Peyer's patch (tissue), 4 donors: ENCODE data around the gene STK32A. TPM values are rescaled to one million over a fixed set of nuclear protein-coding genes. Genes with fewer than 3 reads are reported as not detected.

ENCODE experiments used
- DNase-seq, 3 donors: peaks; one replicate each; pipeline ENCODE4 v3.0.0-alpha.2; 2017 to 2019
- H3K27ac ChIP-seq, 4 donors: fragments of 200-600 bp; sonication (generic); one replicate each; pipeline ENCODE4 v1.5.1; 2016 to 2019
- H3K27me3 ChIP-seq, 2 donors: fragments of 200-600 bp; sonication (generic); one replicate each; pipeline ENCODE4 v1.5.1; 2019
- H3K36me3 ChIP-seq, 3 donors: fragments of 200-600 bp; sonication (generic); one replicate each; pipeline ENCODE4 v1.5.1; 2016 to 2019
- H3K4me1 ChIP-seq, 4 donors: fragments of 200-600 bp; sonication (generic); one replicate each; pipeline ENCODE4 v1.5.1; 2016 to 2019
- H3K4me3 ChIP-seq, 4 donors: fragments of 200-600 bp; sonication (generic); 1 replicate in 3 of 4; 2 replicates in 1 of 4; pipeline ENCODE4 v1.5.1; 2016 to 2019; ENCODE audit warnings: mild to moderate bottlenecking in 1 of 4
- H3K9me3 ChIP-seq, 4 donors: fragments of 200-600 bp; sonication (generic); one replicate each; pipeline ENCODE4 v1.5.1; 2016 to 2019; ENCODE audit warnings: mild to moderate bottlenecking in 1 of 4
- CTCF ChIP-seq, 6 experiments: fragments of 450-650 bp in 4 of 6; fragments of 200-600 bp in 2 of 6; sonication (generic) in 1 of 6; IDR thresholded peaks; one replicate each; pipeline ENCODE4 v1.5.1; 2017 to 2019; ENCODE audit warnings: antibody characterized with exemption in 6 of 6, mild to moderate bottlenecking in 3 of 6, moderate library complexity in 1 of 6
- POLR2A ChIP-seq, 2 donors: fragments of 450-650 bp; IDR thresholded peaks; one replicate each; pipeline ENCODE4 v1.5.1; 2017; ENCODE audit warnings: antibody characterized with exemption in 2 of 2, mild to moderate bottlenecking in 2 of 2, moderate library complexity in 2 of 2
- total RNA-seq, 4 donors: library from RNA; depleted of rRNA; stranded (reverse); fragments of >200 nt; gene quantifications; one replicate each; pipeline ENCODE4 v1.1.0, GENCODE V29; 2016

STK32A gene
- total RNA-seq, 4 donors from 2014 or later, result 0.18 to 4.1 (median 0.32) TPM

- Histone ChIP-seq H3K4me1 (peaks cover 0 to 4% (median 0%) of the 10 kb centered on the region in 4 donors), H3K27ac (peak overlapping the region in 2 of 4 donors; percentile 11 to 31)
- no peak for DNase-seq
Observed at GRCh38 chr5:147410496-147411358, 175.9 kb downstream of the STK32A start.

DNA sequence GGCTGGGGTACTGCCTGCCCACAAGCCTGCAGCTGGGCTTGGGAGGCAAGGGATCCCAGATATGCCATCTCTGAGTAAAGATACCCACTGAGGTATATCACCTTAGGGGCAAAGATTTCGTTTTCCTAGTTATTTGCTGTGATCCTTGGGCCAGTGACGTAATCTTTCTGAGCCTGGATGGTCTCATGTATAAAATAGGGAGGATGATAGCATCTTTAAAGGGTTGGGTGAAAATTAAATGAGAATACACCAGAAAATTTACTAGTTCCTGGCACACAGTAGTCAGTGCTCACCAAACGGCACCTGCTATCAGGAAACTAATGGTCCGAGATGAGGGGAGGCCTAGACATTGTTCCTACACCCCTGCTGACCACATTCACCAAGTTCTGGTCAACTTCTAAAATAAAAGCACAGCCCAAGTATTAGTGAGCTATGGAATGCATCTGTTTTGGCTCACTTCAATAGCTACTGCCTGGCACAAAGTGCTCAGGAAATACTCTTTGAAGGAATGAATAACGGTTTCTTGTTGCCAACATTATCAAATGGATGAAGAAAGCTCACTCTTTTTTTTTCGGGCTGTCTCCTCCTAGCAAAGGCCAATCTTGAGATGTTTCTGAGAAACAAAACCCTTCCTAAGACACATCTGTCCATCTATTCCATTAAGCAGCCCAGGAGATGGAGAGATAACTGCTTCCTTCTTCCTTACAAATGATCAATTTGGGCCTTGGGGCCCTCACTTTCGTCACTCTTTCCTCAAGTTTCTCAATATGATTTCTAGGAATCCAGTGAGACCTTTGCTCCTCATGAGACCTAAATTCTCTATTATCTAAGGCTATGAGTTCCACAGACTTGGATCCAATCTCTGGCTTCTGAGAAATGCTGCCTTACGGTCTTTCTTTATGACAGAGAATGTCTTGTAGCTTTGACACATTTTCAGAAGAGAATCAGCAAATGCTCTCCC, 176.8 kb downstream of the STK32A start:
- Histone ChIP-seq H3K4me3 (no peak overlapping the region), H3K4me1 (peaks cover 0 to 12% (median 0%) of the 10 kb centered on the region in 4 donors), H3K36me3 (no peaks in the 10 kb centered on the region), H3K27me3 (no peaks in the 10 kb centered on the region), H3K9me3 (no peaks in the 10 kb centered on the region), H3K27ac (peak overlapping the region in 2 of 4 donors; percentile 11 to 31)
- DNase-seq, result no peak
- TF ChIP-seq POLR2A (IDR thresholded peaks at IDR 0.05) (no peak), CTCF (IDR thresholded peaks at IDR 0.05) (no peak)

More at GRCh38 chr5:147410496-147411358, 175.9 kb downstream of the STK32A start:
- TF ChIP-seq POLR2A (IDR thresholded peaks at IDR 0.05) (no peak), CTCF (IDR thresholded peaks at IDR 0.05) (no peak)
- no peak overlapping the region for H3K4me3 ChIP-seq
- no peaks in the 10 kb centered on the region for H3K27me3 ChIP-seq
- no peaks in the 10 kb centered on the region for H3K9me3 ChIP-seq
- H3K36me3 ChIP-seq, result no peaks in the 10 kb centered on the region

GRCh38 chr5:147412561-147412960, 177.7 kb downstream of the STK32A start:
- Histone ChIP-seq H3K36me3 (no peaks in the 10 kb centered on the region), H3K4me3 (no peak overlapping the region), H3K27ac (no peak overlapping the region), H3K27me3 (no peaks in the 10 kb centered on the region), H3K4me1 (peaks cover 0 to 21% (median 1%) of the 10 kb centered on the region in 4 donors), H3K9me3 (no peaks in the 10 kb centered on the region)
- DNase-seq, result no peak
- no peak for TF ChIP-seq CTCF (IDR thresholded peaks at IDR 0.05)
- no peak for TF ChIP-seq POLR2A (IDR thresholded peaks at IDR 0.05)

- Histone ChIP-seq H3K4me3 (no peak overlapping the region), H3K9me3 (no peaks in the 10 kb centered on the region), H3K27ac (no peak overlapping the region), H3K36me3 (no peaks in the 10 kb centered on the region), H3K27me3 (no peaks in the 10 kb centered on the region), H3K4me1 (peaks cover 0 to 22% (median 1%) of the 10 kb centered on the region in 4 donors)
- DNase-seq, result no peak
- no peak for TF ChIP-seq POLR2A (IDR thresholded peaks at IDR 0.05)
- no peak for TF ChIP-seq CTCF (IDR thresholded peaks at IDR 0.05)
Observed at GRCh38 chr5:147413266-147413665, 178.4 kb downstream of the STK32A start.

DNA sequence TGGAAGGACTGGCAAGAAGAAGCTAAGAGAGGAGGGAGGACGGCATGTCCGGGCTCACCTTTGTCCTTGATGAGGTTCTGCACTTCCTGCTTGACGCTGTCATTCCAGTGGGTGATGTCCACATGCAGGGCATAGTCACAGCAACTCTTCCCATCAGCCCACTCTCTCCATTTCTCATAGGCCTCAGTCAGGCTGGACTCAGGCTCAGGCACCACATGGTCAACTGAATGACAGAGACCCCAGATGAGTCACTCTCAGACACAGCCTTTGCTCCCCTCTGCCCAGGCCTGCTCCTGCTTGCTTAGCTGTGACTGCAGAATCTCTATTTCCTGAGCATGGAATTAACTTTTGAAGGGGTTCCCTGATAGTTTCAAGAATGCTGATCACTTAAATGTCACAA, 180.8 kb downstream of the STK32A start:
- Histone ChIP-seq H3K9me3 (no peaks in the 10 kb centered on the region), H3K4me1 (peaks cover 0 to 22% (median 1%) of the 10 kb centered on the region in 4 donors), H3K36me3 (no peaks in the 10 kb centered on the region), H3K27me3 (no peaks in the 10 kb centered on the region), H3K4me3 (no peak overlapping the region), H3K27ac (no peak overlapping the region)
- no peak for DNase-seq
- TF ChIP-seq POLR2A (IDR thresholded peaks at IDR 0.05) (no peak), CTCF (IDR thresholded peaks at IDR 0.05) (no peak)
